Parathyroid adenoma (tissue), 2 donors: Measurements from ENCODE around the gene NAGLU.
A peak's percentile ranks its signal among the peaks of the same experiment; 100 is the strongest.

Experiments used
- H2AFZ ChIP-seq: fragments of 300-600 bp; sonication (generic); one replicate; pipeline ENCODE4 v1.7.0; 2017; ENCODE audit warnings: antibody characterized with exemption, mild to moderate bottlenecking
- H3K27ac ChIP-seq: fragments of 300-600 bp; sonication (generic); one replicate; pipeline ENCODE4 v1.7.0; 2017
- H3K27me3 ChIP-seq: fragments of 300-600 bp; sonication (generic); one replicate; pipeline ENCODE4 v1.7.0; 2017; ENCODE audit warnings: low read length; ENCODE audit not compliant: control insufficient read depth, insufficient read depth
- H3K36me3 ChIP-seq: fragments of 300-600 bp; sonication (generic); one replicate; pipeline ENCODE4 v1.7.0; 2017; ENCODE audit warnings: low read length; ENCODE audit not compliant: control insufficient read depth, insufficient read depth
- H3K4me1 ChIP-seq: fragments of 300-600 bp; sonication (generic); one replicate; pipeline ENCODE4 v1.7.0; 2017; ENCODE audit warnings: control low read depth
- H3K4me2 ChIP-seq: fragments of 300-600 bp; sonication (generic); one replicate; pipeline ENCODE4 v1.7.0; 2017; ENCODE audit warnings: low read length
- H3K4me3 ChIP-seq: fragments of 300-600 bp; sonication (generic); one replicate; pipeline ENCODE4 v1.7.0; 2017; ENCODE audit warnings: low read depth, low read length
- H3K79me2 ChIP-seq: fragments of 300-600 bp; sonication (generic); one replicate; pipeline ENCODE4 v1.7.0; 2017; ENCODE audit warnings: control low read depth
- H3K9ac ChIP-seq: fragments of 300-600 bp; sonication (generic); one replicate; pipeline ENCODE4 v1.7.0; 2017; ENCODE audit warnings: mild to moderate bottlenecking
- H3K9me3 ChIP-seq: fragments of 300-600 bp; sonication (generic); one replicate; pipeline ENCODE4 v1.7.0; 2017; ENCODE audit warnings: low read length; ENCODE audit not compliant: control insufficient read depth
- TF ChIP-seq, protein P1 (sequence below): fragments of 300-600 bp; sonication (generic); IDR thresholded peaks from one replicate; pipeline ENCODE4 v1.7.0; 2017; ENCODE audit warnings: antibody characterized with exemption, mild to moderate bottlenecking
- donor health status: primary hyperparathyroidism.

NAGLU gene

DNA sequence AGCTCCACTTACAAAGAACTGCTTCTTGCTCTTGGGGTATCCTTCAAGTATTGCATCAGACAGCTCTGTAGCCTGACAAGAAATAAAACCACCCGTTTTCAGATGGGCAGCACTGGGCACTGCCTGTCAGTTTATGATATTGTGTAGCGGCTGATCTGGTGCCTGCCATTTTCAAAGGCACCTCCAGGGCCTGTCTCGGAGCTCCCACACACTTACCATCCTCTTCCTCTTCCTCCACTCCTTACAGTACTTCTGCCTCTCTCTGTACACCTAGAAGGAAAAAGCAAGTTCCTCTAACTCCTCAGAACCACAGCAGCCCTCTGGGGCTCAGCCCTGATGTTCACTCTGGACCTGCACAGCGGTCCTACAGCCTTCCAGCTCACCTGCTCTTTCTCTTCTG, 37.1 kb downstream of the NAGLU start:
- TF ChIP-seq, protein P1, sequence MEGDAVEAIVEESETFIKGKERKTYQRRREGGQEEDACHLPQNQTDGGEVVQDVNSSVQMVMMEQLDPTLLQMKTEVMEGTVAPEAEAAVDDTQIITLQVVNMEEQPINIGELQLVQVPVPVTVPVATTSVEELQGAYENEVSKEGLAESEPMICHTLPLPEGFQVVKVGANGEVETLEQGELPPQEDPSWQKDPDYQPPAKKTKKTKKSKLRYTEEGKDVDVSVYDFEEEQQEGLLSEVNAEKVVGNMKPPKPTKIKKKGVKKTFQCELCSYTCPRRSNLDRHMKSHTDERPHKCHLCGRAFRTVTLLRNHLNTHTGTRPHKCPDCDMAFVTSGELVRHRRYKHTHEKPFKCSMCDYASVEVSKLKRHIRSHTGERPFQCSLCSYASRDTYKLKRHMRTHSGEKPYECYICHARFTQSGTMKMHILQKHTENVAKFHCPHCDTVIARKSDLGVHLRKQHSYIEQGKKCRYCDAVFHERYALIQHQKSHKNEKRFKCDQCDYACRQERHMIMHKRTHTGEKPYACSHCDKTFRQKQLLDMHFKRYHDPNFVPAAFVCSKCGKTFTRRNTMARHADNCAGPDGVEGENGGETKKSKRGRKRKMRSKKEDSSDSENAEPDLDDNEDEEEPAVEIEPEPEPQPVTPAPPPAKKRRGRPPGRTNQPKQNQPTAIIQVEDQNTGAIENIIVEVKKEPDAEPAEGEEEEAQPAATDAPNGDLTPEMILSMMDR: no peak
- Histone ChIP-seq H3K27me3 (no peaks in the 10 kb centered on the region), H2AFZ (no peak overlapping the region), H3K4me1 (peaks cover 3% of the 10 kb centered on the region), H3K27ac (no peak overlapping the region), H3K79me2 (no peaks in the 10 kb centered on the region), H3K36me3 (no peaks in the 10 kb centered on the region), H3K9me3 (no peaks in the 10 kb centered on the region), H3K4me2 (no peak overlapping the region), H3K4me3 (no peak overlapping the region), H3K9ac (no peak overlapping the region)

DNA sequence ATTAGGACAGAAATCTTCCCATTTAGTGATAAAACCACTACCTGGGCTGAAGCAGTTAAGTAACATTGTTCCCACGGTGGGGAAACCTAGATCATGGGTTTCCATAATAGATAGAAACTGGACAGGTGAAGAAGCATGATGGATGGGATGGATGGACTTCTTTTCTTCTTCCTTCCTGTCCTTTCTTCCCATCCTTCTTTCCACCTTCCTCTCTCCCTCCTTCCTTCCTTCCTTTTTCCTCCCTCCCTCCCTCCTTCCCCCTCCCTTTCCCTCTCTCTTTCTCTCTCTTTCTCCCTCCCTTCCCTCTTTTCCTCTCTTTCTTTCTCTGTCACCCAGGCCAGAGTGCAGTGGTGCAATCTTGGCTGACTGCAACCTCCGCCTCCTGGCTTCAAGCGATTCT, 38.4 kb downstream of the NAGLU start:
- TF ChIP-seq, protein P1: no peak
- Histone ChIP-seq H2AFZ (no peak overlapping the region), H3K27ac (no peak overlapping the region), H3K9ac (no peak overlapping the region), H3K9me3 (no peaks in the 10 kb centered on the region), H3K36me3 (no peaks in the 10 kb centered on the region), H3K79me2 (no peaks in the 10 kb centered on the region), H3K4me1 (peaks cover 9% of the 10 kb centered on the region), H3K27me3 (no peaks in the 10 kb centered on the region), H3K4me3 (no peak overlapping the region), H3K4me2 (no peak overlapping the region)

DNA sequence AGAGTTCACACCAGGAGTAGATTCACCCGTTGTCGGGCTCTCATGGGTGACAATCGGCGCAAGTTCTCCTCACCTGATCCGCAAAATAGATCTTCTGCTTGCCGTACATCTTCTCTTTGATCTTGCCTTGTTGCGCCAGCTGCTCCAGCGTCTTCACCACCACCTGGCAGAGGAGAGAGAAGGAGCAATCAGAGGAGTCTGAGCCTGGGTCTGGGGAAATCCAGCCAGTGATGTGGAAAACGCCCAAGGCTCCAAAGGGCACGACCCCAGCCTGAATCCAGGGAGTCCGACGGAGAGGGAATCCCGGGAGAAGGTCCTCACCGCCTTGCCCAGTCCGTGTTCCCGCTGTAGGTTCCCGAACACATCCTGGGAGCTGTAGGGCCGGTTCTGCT, 41.1 kb downstream of the NAGLU start:
- Histone ChIP-seq H2AFZ (peak overlapping the region; percentile 78), H3K4me3 (peak overlapping the region; percentile 99), H3K4me1 (peaks cover 9% of the 10 kb centered on the region), H3K36me3 (no peaks in the 10 kb centered on the region), H3K27ac (peak overlapping the region; percentile 83), H3K9ac (no peak overlapping the region), H3K79me2 (peaks cover 4% of the 10 kb centered on the region), H3K4me2 (peak overlapping the region; percentile 71), H3K27me3 (no peaks in the 10 kb centered on the region), H3K9me3 (no peaks in the 10 kb centered on the region)
- TF ChIP-seq, protein P1: no peak

DNA sequence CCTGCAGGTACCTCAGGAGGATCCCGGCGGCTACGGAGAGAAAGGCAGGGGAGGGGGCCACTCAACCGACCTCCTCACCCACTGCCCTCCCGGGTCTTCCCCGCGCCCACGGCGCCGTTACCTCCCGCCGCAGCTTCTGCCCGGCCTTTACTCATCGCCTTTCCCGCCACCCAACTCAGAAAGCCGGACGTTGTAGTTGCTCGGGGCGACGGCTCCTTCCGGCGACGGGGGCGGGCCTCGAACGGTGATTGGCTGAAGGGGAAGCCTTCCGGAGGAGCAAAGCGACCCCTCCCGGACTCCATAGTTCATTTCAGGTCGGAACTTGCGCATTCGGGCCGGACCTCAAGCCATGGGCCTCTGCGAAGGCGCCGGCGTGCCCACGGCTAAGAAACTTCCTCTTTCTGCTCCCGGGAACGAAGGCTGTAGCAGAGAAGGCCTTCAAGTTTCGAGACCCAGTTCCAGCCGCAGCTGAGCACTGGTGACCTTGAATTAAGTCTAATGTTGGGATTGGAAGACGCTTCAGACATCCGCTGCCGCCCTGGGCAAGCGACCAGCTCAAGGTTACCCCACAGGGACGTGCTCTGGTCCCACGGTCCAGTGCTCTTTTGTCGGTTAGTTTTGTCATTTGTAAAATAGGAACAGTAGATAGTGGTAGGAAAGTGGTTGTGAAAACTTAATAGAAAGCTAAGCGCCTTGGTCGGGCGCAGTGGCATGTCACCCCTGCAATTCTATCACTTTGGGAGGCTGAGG, 41.7 kb downstream of the NAGLU start, which contains the start of gene PSMC3IP:
Gene PSMC3IP (minus strand): TSS at position 198 of the 750 bp plus-strand sequence. CDS start 43 bp downstream, at position 155.
- Histone ChIP-seq H3K27ac (peak within 1 kb of the TSS; percentile 83), H3K4me2 (peak within 1 kb of the TSS; percentile 71), H3K27me3 (no peaks in the 10 kb centered on the region), H3K9me3 (no peaks in the 10 kb centered on the region), H3K79me2 (peaks cover 4% of the 10 kb centered on the region), H3K4me1 (peaks cover 9% of the 10 kb centered on the region), H3K36me3 (no peaks in the 10 kb centered on the region), H3K9ac (peak within 1 kb of the TSS; percentile 4), H2AFZ (peak within 1 kb of the TSS; percentile 78), H3K4me3 (peak within 1 kb of the TSS; percentile 99)
- TF ChIP-seq, protein P1: peak; percentile 48
